Trophoblast cell (in vitro differentiated cells and primary cell): Measurements from ENCODE around the gene CHRM2.

Experiments
- DNase-seq, 2 donors: peaks; one replicate each; pipeline ENCODE4 v3.0.0-alpha.2; 2016
- H2AFZ ChIP-seq: 2 replicates; pipeline ENCODE4 v1.6.1; 2013; ENCODE audit warnings: low read length, moderate library complexity, mild to moderate bottlenecking; ENCODE audit not compliant: insufficient read depth, poor library complexity
- H2AK5ac ChIP-seq: 2 replicates; pipeline ENCODE4 v1.6.1; 2013; ENCODE audit warnings: mild to moderate bottlenecking, low read length
- H2BK120ac ChIP-seq: 2 replicates; pipeline ENCODE4 v1.6.1; 2013; ENCODE audit warnings: low read length, mild to moderate bottlenecking, moderate library complexity; ENCODE audit not compliant: insufficient read depth, poor library complexity
- H2BK12ac ChIP-seq: 2 replicates; pipeline ENCODE4 v1.6.1; 2013; ENCODE audit warnings: mild to moderate bottlenecking, low read length, moderate library complexity
- H2BK5ac ChIP-seq: 2 replicates; pipeline ENCODE4 v1.6.1; 2013; ENCODE audit warnings: low read length, low read depth, moderate library complexity, mild to moderate bottlenecking; ENCODE audit not compliant: poor library complexity
- H3K14ac ChIP-seq: 2 replicates; pipeline ENCODE4 v1.6.1; 2013; ENCODE audit warnings: mild to moderate bottlenecking, low read length
- H3K18ac ChIP-seq: 2 replicates; pipeline ENCODE4 v1.6.1; 2013; ENCODE audit warnings: mild to moderate bottlenecking, low read length
- H3K23ac ChIP-seq: 2 replicates; pipeline ENCODE4 v1.6.1; 2013; ENCODE audit warnings: low read length
- H3K27ac ChIP-seq: 2 replicates; pipeline ENCODE4 v1.5.1; 2013; ENCODE audit warnings: low read depth, mild to moderate bottlenecking, inconsistent platforms, low read length, moderate library complexity
- H3K27me3 ChIP-seq: 2 replicates; pipeline ENCODE4 v1.6.1; 2013; ENCODE audit warnings: inconsistent platforms, mild to moderate bottlenecking, low read length, moderate library complexity; ENCODE audit not compliant: insufficient read depth
- H3K36me3 ChIP-seq, 2 experiments: 1 replicate in 1 of 2; 2 replicates in 1 of 2; pipeline ENCODE4 v1.6.1; 2013; ENCODE audit warnings: low read length in 2 of 2, mild to moderate bottlenecking in 2 of 2, moderate library complexity in 1 of 2; ENCODE audit not compliant: insufficient read depth in 2 of 2, control insufficient read depth in 1 of 2
- H3K4ac ChIP-seq: 2 replicates; pipeline ENCODE4 v1.6.1; 2013; ENCODE audit warnings: low read depth, mild to moderate bottlenecking, low read length, moderate library complexity
- H3K4me1 ChIP-seq, 2 experiments: 1 replicate in 1 of 2; 2 replicates in 1 of 2; pipeline ENCODE4 v1.6.1; 2013; ENCODE audit warnings: low read length in 2 of 2, mild to moderate bottlenecking in 2 of 2, moderate library complexity in 1 of 2; ENCODE audit not compliant: insufficient read depth in 2 of 2, control insufficient read depth in 1 of 2
- H3K4me2 ChIP-seq: 2 replicates; pipeline ENCODE4 v1.6.1; 2013; ENCODE audit warnings: inconsistent platforms, mild to moderate bottlenecking, low read length, moderate library complexity
- H3K4me3 ChIP-seq: 2 replicates; pipeline ENCODE4 v1.5.1; 2013; ENCODE audit warnings: mild to moderate bottlenecking, low read depth, low read length, inconsistent platforms
- H3K79me1 ChIP-seq: one replicate; pipeline ENCODE4 v1.6.1; 2013; ENCODE audit warnings: low read length
- H3K79me2 ChIP-seq: 2 replicates; pipeline ENCODE4 v1.6.1; 2013; ENCODE audit warnings: low read length, mild to moderate bottlenecking; ENCODE audit not compliant: control insufficient read depth, insufficient read depth, poor library complexity
- H3K9ac ChIP-seq: 2 replicates; pipeline ENCODE4 v1.6.1; 2013; ENCODE audit warnings: mild to moderate bottlenecking, low read length
- H3K9me3 ChIP-seq: 2 replicates; pipeline ENCODE4 v1.6.1; 2013; ENCODE audit warnings: low read depth, mild to moderate bottlenecking, control low read depth, inconsistent platforms, low read length; ENCODE audit not compliant: insufficient read depth
- H4K12ac ChIP-seq: 2 replicates; pipeline ENCODE4 v1.6.1; 2013; ENCODE audit warnings: low read depth, mild to moderate bottlenecking, low read length, moderate library complexity
- H4K8ac ChIP-seq: 2 replicates; pipeline ENCODE4 v1.6.1; 2013; ENCODE audit warnings: low read depth, mild to moderate bottlenecking, low read length, moderate library complexity
- H4K91ac ChIP-seq: one replicate; pipeline ENCODE4 v1.6.1; 2013; ENCODE audit warnings: low read depth, mild to moderate bottlenecking, low read length, moderate library complexity
- WGBS: extraction: QIAGEN DNeasy Blood & Tissue Kit; methylation state at CpG from one replicate; pipeline ENCODE4 v1.1.7; 2013; ENCODE audit warnings: missing lambda C conversion rate; ENCODE audit not compliant: insufficient read length, insufficient coverage; ENCODE audit errors: extremely low coverage; 5-methylcytosine and 5-hydroxymethylcytosine counted together

CHRM2 gene

DNA sequence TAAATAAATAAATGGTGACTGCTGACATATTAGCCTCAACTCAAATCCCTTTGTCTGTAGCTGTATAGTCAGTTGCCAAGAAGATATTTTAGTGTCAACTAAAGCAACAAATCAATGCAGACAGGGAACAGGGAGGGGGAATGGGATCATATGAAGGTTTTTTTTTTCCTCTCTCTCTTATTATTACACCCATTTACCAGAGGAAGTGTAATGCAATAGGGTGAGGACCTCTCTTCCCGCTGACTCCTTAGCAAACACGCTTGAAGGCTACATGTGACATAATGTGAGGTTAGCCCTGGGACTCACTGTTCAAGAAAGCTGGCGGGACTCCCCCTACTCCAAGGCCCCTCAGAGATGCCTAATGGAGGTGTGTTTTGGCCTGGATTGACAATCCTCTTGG, 88.2 kb downstream of the CHRM2 start:
- H3K4ac ChIP-seq: no peak overlapping the region
- H3K79me2 ChIP-seq: no peaks in the 10 kb centered on the region
- no peaks in the 10 kb centered on the region for H3K36me3 ChIP-seq
- H2BK5ac ChIP-seq: no peak overlapping the region
- no CpG with 5 or more reads among the region's 3 CpGs for WGBS
- no peak overlapping the region for H3K4me2 ChIP-seq
- no peak overlapping the region for H3K4me3 ChIP-seq
- H4K8ac ChIP-seq: no peak overlapping the region
- H3K9ac ChIP-seq: no peak overlapping the region
- no peak overlapping the region for H2BK12ac ChIP-seq
- peaks cover 2% of the 10 kb centered on the region for H3K79me1 ChIP-seq
- H3K27ac ChIP-seq: no peak overlapping the region
- H3K27me3 ChIP-seq: no peaks in the 10 kb centered on the region
- H3K9me3 ChIP-seq: peaks cover 2% of the 10 kb centered on the region
- no peak overlapping the region for H3K14ac ChIP-seq
- no peak overlapping the region for H3K23ac ChIP-seq
- DNase-seq: no peak
- H2BK120ac ChIP-seq: no peak overlapping the region
- H3K18ac ChIP-seq: no peak overlapping the region
- H4K91ac ChIP-seq: no peak overlapping the region
- no peak overlapping the region for H2AK5ac ChIP-seq
- H3K4me1 ChIP-seq: peaks cover 2 to 5% of the 10 kb centered on the region in 2 experiments
- no peak overlapping the region for H4K12ac ChIP-seq
- H2AFZ ChIP-seq: no peak overlapping the region

DNA sequence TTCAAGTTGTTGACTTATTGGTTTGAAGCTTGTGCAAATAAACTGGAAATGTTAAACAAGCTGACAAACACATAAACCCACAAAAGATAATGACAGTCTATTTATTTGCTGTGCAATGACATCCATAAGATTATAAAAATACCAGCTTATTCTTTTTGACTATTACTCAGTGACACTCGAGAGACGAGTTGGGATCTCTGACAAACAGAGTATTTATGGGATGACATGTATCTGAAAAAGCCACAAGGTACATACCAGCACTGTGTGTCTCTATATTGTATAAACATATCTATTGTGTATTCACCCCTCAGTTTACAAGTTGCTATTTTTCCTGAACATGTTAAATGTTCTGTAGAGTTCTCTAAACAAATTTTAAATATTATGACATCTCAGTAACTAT, 88.9 kb downstream of the CHRM2 start:
- Histone ChIP-seq H4K8ac (no peak overlapping the region), H3K4me1 (peaks cover 2 to 5% of the 10 kb centered on the region in 2 experiments), H4K12ac (no peak overlapping the region), H3K36me3 (no peaks in the 10 kb centered on the region), H3K79me2 (no peaks in the 10 kb centered on the region), H3K9me3 (peaks cover 2% of the 10 kb centered on the region), H3K27me3 (no peaks in the 10 kb centered on the region), H3K23ac (no peak overlapping the region), H3K9ac (no peak overlapping the region), H2BK12ac (no peak overlapping the region), H2BK5ac (no peak overlapping the region), H3K27ac (no peak overlapping the region), H3K4ac (no peak overlapping the region), H2AFZ (no peak overlapping the region), H3K4me3 (no peak overlapping the region), H4K91ac (no peak overlapping the region), H3K14ac (no peak overlapping the region), H3K79me1 (peaks cover 2% of the 10 kb centered on the region), H2BK120ac (no peak overlapping the region), H3K4me2 (no peak overlapping the region), H2AK5ac (no peak overlapping the region), H3K18ac (no peak overlapping the region)
- no CpG with 5 or more reads among the region's 2 CpGs for WGBS
- DNase-seq: no peak

GRCh38 chr7:136958016-136958415, 89.6 kb downstream of the CHRM2 start:
- H4K91ac ChIP-seq: no peak overlapping the region
- H4K8ac ChIP-seq: no peak overlapping the region
- H2BK12ac ChIP-seq: no peak overlapping the region
- H3K36me3 ChIP-seq: no peaks in the 10 kb centered on the region
- H2AFZ ChIP-seq: no peak overlapping the region
- no peak overlapping the region for H2AK5ac ChIP-seq
- peaks cover 2 to 5% of the 10 kb centered on the region in 2 experiments for H3K4me1 ChIP-seq
- H3K9me3 ChIP-seq: peaks cover 2% of the 10 kb centered on the region
- no peaks in the 10 kb centered on the region for H3K79me2 ChIP-seq
- H3K9ac ChIP-seq: no peak overlapping the region
- H3K4me3 ChIP-seq: no peak overlapping the region
- no peak overlapping the region for H3K14ac ChIP-seq
- peaks cover 2% of the 10 kb centered on the region for H3K79me1 ChIP-seq
- H3K18ac ChIP-seq: no peak overlapping the region
- no peak overlapping the region for H4K12ac ChIP-seq
- WGBS: no CpG with 5 or more reads among the region's 2 CpGs
- no peak overlapping the region for H2BK120ac ChIP-seq
- no peak for DNase-seq
- no peak overlapping the region for H2BK5ac ChIP-seq
- no peaks in the 10 kb centered on the region for H3K27me3 ChIP-seq
- no peak overlapping the region for H3K4ac ChIP-seq
- no peak overlapping the region for H3K23ac ChIP-seq
- H3K4me2 ChIP-seq: no peak overlapping the region
- H3K27ac ChIP-seq: no peak overlapping the region

DNA sequence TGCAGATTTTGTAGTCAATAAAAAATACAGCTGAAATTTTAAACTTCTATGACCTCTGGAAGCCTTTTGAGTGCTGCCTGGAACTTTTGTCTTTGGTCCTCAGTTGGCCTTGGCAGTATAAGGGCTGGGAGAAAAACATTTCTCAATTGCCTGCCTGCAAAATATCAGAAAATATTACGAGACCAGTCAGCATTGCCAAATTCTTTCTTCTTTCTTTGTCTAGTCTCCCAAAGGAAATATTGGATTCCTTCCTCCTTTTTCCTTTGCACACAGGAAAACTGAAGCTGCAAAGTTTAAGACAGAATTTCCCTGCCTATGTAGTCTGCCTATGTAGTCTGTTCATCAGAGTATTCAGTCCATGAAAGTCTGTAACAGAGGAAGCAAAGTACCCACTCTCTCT, 95.9 kb downstream of the CHRM2 start:
- no peak overlapping the region for H3K14ac ChIP-seq
- H4K8ac ChIP-seq: no peak overlapping the region
- H3K4ac ChIP-seq: no peak overlapping the region
- H3K4me3 ChIP-seq: no peak overlapping the region
- no peaks in the 10 kb centered on the region for H3K36me3 ChIP-seq
- no CpG with 5 or more reads among the region's 1 CpG for WGBS
- H2AFZ ChIP-seq: no peak overlapping the region
- DNase-seq: no peak
- H3K18ac ChIP-seq: no peak overlapping the region
- H2BK120ac ChIP-seq: no peak overlapping the region
- H3K79me2 ChIP-seq: no peaks in the 10 kb centered on the region
- no peak overlapping the region for H3K9ac ChIP-seq
- no peak overlapping the region for H3K4me2 ChIP-seq
- no peaks in the 10 kb centered on the region for H3K27me3 ChIP-seq
- H3K9me3 ChIP-seq: peaks cover 2% of the 10 kb centered on the region
- no peaks in the 10 kb centered on the region for H3K79me1 ChIP-seq
- no peak overlapping the region for H3K27ac ChIP-seq
- H2BK12ac ChIP-seq: no peak overlapping the region
- H2BK5ac ChIP-seq: no peak overlapping the region
- no peak overlapping the region for H3K23ac ChIP-seq
- no peaks in the 10 kb centered on the region for H3K4me1 ChIP-seq
- H4K12ac ChIP-seq: no peak overlapping the region
- no peak overlapping the region for H4K91ac ChIP-seq
- H2AK5ac ChIP-seq: no peak overlapping the region
